ENCODE results near the gene GTPBP1.

GTPBP1 gene

GRCh38 chr22:38727530-38728451, 22.0 kb downstream of the GTPBP1 start:
- DNase-seq: no peak

GRCh38 chr22:38728871-38729796, 23.4 kb downstream of the GTPBP1 start:
- no peak for DNase-seq

GRCh38 chr22:38729946-38730345, 24.2 kb downstream of the GTPBP1 start:
- DNase-seq: no peak

- no peak for DNase-seq
These were observed 24.7 kb downstream of the GTPBP1 start for GRCh38 chr22:38730411-38730871.

GRCh38 chr22:38731703-38732161, 26.0 kb downstream of the GTPBP1 start:
- no peak for DNase-seq

- no peak for DNase-seq
These were observed 26.6 kb downstream of the GTPBP1 start for GRCh38 chr22:38732251-38732815.

- no peak for DNase-seq
These were observed 27.6 kb downstream of the GTPBP1 start for GRCh38 chr22:38733329-38733723.

GRCh38 chr22:38733724-38734381, 28.1 kb downstream of the GTPBP1 start:
- DNase-seq: no peak

GRCh38 chr22:38734421-38735100, 28.8 kb downstream of the GTPBP1 start:
- DNase-seq: no peak

- no peak for DNase-seq
These were observed 29.4 kb downstream of the GTPBP1 start for GRCh38 chr22:38735126-38735464.

- DNase-seq: no peak
These were observed 29.9 kb downstream of the GTPBP1 start for GRCh38 chr22:38735465-38736256.

GRCh38 chr22:38736257-38736570, 30.5 kb downstream of the GTPBP1 start:
- no peak for DNase-seq

- DNase-seq: no peak
These were observed 31.7 kb downstream of the GTPBP1 start for GRCh38 chr22:38737302-38738060.

GRCh38 chr22:38738475-38739070, 32.8 kb downstream of the GTPBP1 start:
- no peak for DNase-seq

- no peak for DNase-seq
These were observed 33.7 kb downstream of the GTPBP1 start for GRCh38 chr22:38739300-38740055.

- DNase-seq: no peak
These were observed 34.5 kb downstream of the GTPBP1 start for GRCh38 chr22:38740116-38740723.

- DNase-seq: no peak
These were observed 35.0 kb downstream of the GTPBP1 start for GRCh38 chr22:38740754-38741153.

- DNase-seq: no peak
These were observed 35.4 kb downstream of the GTPBP1 start for GRCh38 chr22:38741166-38741565.

GRCh38 chr22:38741576-38741975, 35.8 kb downstream of the GTPBP1 start:
- DNase-seq: no peak

Data from NCI-H187 (cell line).